HAP-1 (cell line): Measurements from ENCODE around the gene TCERG1L.

Source experiments
- DNase-seq, 2 experiments: peaks; one replicate each; pipeline ENCODE4 v3.0.0-alpha.2; 2016 to 2020; ENCODE audit warnings: low spot score in 2 of 2
- H3K27me3 ChIP-seq: fragments of 250-450 bp; sonication (Bioruptor Pico); 2 replicates; pipeline ENCODE4 v1.5.1; 2020; ENCODE audit warnings: low read depth, mild to moderate bottlenecking, moderate library complexity
- H3K36me3 ChIP-seq: fragments of 250-450 bp; sonication (Bioruptor Pico); replicated peaks from 2 replicates; pipeline ENCODE4 v1.5.1; 2020; ENCODE audit warnings: mild to moderate bottlenecking
- H3K4me1 ChIP-seq: fragments of 250-450 bp; sonication (Bioruptor Pico); 2 replicates; pipeline ENCODE4 v1.5.1; 2020; ENCODE audit warnings: mild to moderate bottlenecking
- H3K4me3 ChIP-seq: fragments of 250-450 bp; sonication (Bioruptor Pico); 2 replicates; pipeline ENCODE4 v1.5.1; 2020; ENCODE audit warnings: mild to moderate bottlenecking, moderate library complexity
- H3K9me3 ChIP-seq: fragments of 250-450 bp; sonication (Bioruptor Pico); 2 replicates; pipeline ENCODE4 v1.5.1; 2020; ENCODE audit warnings: mild to moderate bottlenecking, moderate library complexity
- in situ Hi-C: fragments of 300-500 bp; cut with MboI; formaldehyde crosslinking; loops from 3 replicates; pipeline ENCODE4 v1.14.3; 2020; ENCODE audit warnings: low sequenced_read_pairs, inconsistent platforms, mixed read lengths

The TCERG1L gene, protein sequence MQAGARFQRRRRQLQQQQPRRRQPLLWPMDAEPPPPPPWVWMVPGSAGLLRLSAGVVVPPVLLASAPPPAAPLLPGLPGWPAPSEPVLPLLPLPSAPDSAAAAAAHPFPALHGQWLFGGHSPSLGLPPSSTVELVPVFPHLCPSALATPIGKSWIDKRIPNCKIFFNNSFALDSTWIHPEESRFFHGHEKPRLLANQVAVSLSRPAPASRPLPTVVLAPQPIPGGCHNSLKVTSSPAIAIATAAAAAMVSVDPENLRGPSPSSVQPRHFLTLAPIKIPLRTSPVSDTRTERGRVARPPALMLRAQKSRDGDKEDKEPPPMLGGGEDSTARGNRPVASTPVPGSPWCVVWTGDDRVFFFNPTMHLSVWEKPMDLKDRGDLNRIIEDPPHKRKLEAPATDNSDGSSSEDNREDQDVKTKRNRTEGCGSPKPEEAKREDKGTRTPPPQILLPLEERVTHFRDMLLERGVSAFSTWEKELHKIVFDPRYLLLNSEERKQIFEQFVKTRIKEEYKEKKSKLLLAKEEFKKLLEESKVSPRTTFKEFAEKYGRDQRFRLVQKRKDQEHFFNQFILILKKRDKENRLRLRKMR

DNA sequence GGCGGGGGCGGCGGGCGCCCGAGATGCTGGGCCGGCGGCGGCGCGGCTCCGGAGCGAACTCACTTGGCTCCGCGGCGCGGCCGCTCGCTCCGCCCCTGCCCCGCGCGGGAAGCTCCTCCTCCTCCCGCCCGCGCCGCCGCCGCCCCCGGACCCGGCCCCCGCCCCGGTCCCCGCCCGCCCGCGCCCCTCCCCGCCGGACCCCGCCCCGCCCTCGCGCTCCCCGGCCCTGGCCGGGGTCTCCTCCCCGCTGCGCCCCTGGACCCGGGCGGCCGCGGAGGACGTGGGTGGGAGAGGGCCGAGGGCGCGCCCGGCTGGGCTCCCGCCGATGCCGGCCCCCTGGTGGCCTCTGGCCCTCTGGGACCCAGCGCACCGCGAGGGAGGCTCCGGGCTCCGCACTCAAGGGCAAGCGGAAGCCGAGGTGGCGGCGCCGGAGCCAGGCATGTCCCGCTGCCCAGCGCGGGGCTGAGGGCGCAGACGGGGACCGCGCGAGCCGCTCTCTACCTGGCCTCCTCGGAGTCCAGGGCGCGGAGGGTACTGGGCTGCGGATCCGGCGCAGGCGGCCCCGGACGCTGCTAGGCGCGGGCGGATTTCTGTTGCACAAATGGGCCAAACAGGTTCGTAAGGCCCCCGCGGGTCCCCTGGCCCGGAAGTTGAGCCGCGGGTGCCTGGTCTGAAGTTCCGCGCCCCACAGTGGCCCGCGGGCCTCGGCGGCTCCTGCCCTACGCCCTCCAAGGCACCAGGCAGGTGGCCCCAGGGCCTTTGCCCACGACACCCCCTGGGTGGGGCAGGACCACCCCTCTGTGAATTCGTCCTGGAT is at the start of gene TCERG1L:
TCERG1L (minus strand) TSS at position 61 of the 817 bp plus-strand sequence. CDS start 86 bp downstream, outside the sequence.
- Histone ChIP-seq H3K4me3 (no peak within 1 kb of the TSS), H3K4me1 (no peaks in the 10 kb centered on the region), H3K36me3 (no peaks in the 10 kb centered on the region), H3K9me3 (no peaks in the 10 kb centered on the region), H3K27me3 (no peaks in the 10 kb centered on the region)
- in situ Hi-C loops: no loop called here
- DNase-seq: no peak

DNA sequence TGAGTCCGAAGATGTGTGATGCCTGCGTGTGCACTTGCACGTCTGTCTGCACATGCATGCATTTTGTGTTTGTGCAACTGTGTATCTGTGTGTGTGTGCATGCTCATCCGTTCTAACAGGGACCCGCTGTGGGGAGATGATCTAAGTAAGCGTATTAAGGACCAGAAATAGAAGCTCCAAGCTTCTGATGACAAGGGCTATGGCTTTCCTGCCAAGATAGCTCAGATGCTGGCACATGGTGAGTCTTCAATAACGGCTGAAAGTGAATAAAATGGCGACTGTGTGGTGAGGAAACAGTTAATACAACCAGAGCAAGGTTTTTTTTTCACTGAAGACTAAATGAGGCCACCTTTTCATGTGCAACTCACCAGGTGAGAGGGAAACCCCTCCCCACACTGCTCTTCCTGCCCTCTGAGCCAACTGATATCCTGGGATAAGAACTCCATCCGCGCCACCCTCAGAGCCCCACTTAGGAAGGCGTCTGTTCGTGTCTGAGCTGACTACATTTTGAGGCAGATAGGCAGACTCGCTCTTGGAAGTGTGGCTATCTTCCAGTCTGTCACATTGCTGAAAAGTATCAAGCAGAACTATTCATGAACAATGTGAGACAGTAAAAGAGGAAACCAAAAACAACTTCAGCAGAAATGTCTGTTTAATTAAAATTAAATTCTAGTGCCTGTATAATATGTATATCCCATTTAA is 47.4 kb upstream of the TCERG1L start:
- Histone ChIP-seq H3K4me3 (no peak overlapping the region), H3K9me3 (no peaks in the 10 kb centered on the region), H3K27me3 (no peaks in the 10 kb centered on the region), H3K36me3 (no peaks in the 10 kb centered on the region), H3K4me1 (no peaks in the 10 kb centered on the region)
- DNase-seq: no peak
- in situ Hi-C loops: no loop called here

DNA sequence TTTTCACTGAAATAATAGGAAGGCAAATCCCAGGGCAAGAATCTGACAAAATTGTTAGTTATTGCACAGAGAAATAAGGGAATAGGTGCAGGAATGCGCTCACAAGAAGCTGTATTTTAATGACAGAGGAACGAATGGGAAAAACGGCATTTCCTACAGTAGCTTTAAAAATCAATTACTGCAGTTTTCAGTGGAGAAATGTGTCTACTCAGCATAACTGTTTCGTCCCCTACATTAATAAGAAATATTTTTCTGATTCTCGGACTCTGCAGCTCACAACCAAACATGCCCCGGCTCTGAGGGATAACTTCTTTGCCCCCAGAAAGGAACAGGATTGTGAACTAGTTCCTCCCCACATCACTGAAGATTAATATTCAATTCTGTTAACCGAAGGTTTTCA is 44.9 kb upstream of the TCERG1L start:
- Histone ChIP-seq H3K4me3 (no peak overlapping the region), H3K36me3 (no peaks in the 10 kb centered on the region), H3K27me3 (no peaks in the 10 kb centered on the region), H3K4me1 (no peaks in the 10 kb centered on the region), H3K9me3 (no peaks in the 10 kb centered on the region)
- in situ Hi-C loops: no loop called here
- no peak for DNase-seq

DNA sequence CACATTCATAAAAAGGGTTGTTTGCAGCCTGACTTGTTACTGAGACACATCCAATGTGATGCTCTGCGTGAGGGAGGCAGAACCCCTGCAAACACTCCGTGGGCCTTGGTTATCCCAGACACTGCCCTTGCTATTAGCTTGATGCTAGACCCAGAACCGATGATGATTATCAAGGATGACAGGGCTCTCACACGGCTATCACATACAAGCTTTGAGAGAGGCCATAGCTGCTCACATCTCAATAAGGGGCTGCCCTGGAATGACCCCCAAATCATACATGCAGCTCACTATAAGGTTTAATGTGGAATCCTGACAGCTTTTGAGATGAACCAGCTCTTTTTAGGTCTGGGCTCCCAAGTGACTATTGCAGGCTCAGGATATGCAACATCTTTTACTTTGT is 44.4 kb upstream of the TCERG1L start:
- Histone ChIP-seq H3K36me3 (no peaks in the 10 kb centered on the region), H3K4me3 (no peak overlapping the region), H3K9me3 (no peaks in the 10 kb centered on the region), H3K27me3 (no peaks in the 10 kb centered on the region), H3K4me1 (no peaks in the 10 kb centered on the region)
- DNase-seq: no peak
- in situ Hi-C loops: no loop called here

DNA sequence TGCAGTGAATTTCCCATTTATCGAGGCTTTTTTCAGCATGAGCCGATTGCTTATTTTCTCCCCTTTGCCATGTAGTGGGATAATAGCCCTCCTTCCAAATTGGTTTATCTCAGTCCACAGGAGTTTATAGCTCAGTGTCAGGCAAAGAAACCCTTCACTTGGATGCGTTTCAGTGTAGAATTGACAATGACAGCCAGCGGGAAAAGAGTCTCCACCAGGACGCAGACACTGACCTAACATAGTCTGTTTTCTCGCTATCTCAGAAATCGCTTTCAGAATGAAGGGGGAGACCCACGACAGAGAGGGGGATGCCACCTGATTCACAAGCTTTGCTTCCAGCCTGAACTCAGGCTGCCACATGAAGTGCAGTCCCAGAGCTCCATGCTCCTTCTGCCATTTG is 43.5 kb upstream of the TCERG1L start:
- no peak overlapping the region for H3K4me3 ChIP-seq
- DNase-seq: no peak
- H3K9me3 ChIP-seq: no peaks in the 10 kb centered on the region
- H3K4me1 ChIP-seq: no peaks in the 10 kb centered on the region
- in situ Hi-C loops: no loop called here
- no peaks in the 10 kb centered on the region for H3K36me3 ChIP-seq
- H3K27me3 ChIP-seq: no peaks in the 10 kb centered on the region

DNA sequence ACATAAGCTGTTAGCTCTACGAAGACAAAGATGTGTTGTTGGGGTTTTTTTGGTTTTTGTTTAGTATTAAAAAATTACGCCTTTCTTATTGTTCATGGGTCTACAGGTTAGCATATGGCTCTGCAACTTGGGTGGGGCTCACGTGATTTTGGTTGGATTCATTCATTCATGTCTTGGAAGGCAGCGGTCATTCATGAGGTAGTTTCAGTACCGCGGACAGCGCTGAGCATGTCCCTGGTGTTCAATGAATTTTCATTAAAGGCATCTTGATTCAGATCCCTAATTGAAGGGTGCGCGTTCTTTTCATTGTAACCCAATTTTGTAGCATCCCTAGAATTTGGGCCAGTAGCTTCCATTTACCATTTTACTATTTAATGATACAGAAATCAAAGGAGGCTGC is 42.9 kb upstream of the TCERG1L start:
- Histone ChIP-seq H3K4me1 (no peaks in the 10 kb centered on the region), H3K27me3 (no peaks in the 10 kb centered on the region), H3K36me3 (no peaks in the 10 kb centered on the region), H3K4me3 (no peak overlapping the region), H3K9me3 (no peaks in the 10 kb centered on the region)
- in situ Hi-C loops: no loop called here
- DNase-seq: no peak

DNA sequence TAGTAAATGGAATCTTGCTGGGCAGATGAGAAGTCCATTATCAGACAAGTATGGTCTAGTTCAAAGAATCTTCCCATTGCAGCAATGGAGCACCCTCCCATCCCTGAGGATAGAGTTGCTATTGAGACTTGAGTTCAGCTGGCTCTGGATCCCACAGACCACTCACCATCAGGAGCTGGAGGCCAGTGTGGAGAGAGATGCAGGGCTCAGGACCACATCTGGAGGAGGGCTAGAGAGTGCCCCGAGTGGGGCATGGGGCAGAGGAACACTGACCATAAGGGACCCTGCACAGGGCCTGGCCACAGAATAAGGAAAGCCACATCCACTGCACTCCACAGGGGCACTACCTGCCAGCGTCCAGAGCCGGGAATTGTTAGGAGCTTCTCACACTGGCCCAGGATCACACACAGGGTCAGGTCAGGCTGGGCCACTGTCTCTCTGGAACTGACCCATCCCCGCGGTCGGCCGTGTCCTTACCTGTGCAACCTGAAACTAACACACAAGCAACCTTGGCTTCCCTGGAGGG is 41.3 kb upstream of the TCERG1L start:
- Histone ChIP-seq H3K4me1 (no peaks in the 10 kb centered on the region), H3K36me3 (no peaks in the 10 kb centered on the region), H3K9me3 (no peaks in the 10 kb centered on the region), H3K27me3 (no peaks in the 10 kb centered on the region), H3K4me3 (no peak overlapping the region)
- no peak for DNase-seq
- in situ Hi-C loops: no loop called here

DNA sequence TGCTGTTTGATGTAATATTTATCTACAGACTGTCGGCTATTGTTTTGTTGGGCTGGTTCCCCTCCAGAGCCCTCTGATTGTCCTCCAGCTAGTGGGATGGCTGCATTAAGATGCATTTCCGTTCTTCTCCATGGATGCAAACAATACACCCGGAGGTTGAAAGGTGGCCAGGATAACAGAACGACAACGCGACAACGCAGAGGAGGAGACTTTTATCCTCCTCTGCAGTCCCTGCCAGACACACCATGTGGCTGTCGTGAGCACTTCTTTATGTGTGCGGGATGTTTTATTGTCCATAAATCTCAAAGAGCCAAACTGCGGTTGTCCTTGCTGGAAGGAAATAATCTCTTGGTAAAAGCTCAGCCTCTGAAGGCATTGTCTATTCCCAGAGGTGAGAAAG is 39.1 kb upstream of the TCERG1L start:
- in situ Hi-C loops: no loop called here
- no peak for DNase-seq
- no peaks in the 10 kb centered on the region for H3K36me3 ChIP-seq
- no peaks in the 10 kb centered on the region for H3K27me3 ChIP-seq
- H3K4me1 ChIP-seq: no peaks in the 10 kb centered on the region
- no peak overlapping the region for H3K4me3 ChIP-seq
- H3K9me3 ChIP-seq: no peaks in the 10 kb centered on the region

DNA sequence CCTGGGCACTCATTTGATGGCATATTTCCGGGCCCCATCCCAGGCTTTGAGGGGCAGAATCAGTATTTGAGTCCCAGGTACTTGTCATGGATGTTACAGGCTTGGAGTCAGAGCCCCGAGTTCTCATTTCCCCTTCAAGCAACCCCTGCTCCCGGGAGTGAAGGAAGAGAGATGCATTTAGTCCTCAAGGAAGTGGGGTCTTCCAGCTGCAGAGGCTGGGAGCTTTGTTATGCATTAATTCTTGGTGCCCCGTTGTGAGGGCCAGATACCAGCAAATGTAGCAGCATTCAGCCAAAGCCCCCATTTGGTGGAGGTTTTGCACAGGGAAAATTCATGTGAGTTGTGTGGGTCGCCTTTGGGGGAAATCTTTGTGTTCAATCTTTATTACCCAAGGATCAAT is 38.7 kb upstream of the TCERG1L start:
- Histone ChIP-seq H3K27me3 (no peaks in the 10 kb centered on the region), H3K36me3 (no peaks in the 10 kb centered on the region), H3K9me3 (no peaks in the 10 kb centered on the region), H3K4me3 (no peak overlapping the region), H3K4me1 (no peaks in the 10 kb centered on the region)
- DNase-seq: no peak
- in situ Hi-C loops: no loop called here

DNA sequence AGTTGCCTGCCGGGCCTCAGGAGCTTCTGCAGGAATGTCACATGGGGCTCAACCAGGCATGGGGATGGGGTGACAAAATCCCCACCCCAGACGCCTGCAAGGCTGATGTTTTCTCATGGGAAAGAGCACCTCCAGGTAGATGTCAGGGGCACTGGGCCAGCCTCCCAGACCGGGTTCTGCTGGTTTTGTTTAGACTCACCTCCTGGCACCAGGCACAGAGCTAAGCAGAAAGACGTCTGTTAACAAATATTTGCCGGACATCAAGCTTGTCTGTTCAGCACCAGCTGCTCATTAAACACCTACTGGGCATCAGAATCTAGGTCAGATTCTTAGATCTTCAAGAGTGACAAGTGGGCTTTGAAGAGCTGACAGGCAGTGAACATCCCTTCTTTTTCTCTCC is 34.9 kb upstream of the TCERG1L start:
- no peaks in the 10 kb centered on the region for H3K4me1 ChIP-seq
- H3K9me3 ChIP-seq: no peaks in the 10 kb centered on the region
- H3K36me3 ChIP-seq: no peaks in the 10 kb centered on the region
- H3K4me3 ChIP-seq: no peak overlapping the region
- DNase-seq: no peak
- in situ Hi-C loops: no loop called here
- H3K27me3 ChIP-seq: no peaks in the 10 kb centered on the region

DNA sequence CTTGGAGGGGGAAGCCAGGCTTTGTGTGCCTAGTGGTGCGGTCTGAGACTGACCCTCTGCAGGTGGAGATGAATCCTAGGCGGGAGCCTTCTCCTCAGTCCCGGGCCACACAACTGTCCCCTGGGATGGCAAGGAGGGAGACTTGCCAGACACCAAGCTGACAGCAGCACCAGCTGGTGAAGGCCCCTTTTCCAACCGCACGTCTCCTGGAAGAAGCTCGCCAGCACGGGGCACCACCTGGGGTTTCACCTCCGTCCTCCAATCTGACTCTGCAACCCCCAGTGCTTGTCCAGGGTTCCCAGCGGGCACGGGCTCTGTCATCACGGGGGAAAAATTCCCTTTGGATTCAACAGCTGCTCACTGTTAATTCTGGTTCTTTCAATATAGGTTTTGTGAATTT is 34.2 kb upstream of the TCERG1L start:
- in situ Hi-C loops: no loop called here
- H3K9me3 ChIP-seq: no peaks in the 10 kb centered on the region
- H3K4me3 ChIP-seq: no peak overlapping the region
- no peaks in the 10 kb centered on the region for H3K36me3 ChIP-seq
- DNase-seq: no peak
- no peaks in the 10 kb centered on the region for H3K4me1 ChIP-seq
- H3K27me3 ChIP-seq: no peaks in the 10 kb centered on the region

DNA sequence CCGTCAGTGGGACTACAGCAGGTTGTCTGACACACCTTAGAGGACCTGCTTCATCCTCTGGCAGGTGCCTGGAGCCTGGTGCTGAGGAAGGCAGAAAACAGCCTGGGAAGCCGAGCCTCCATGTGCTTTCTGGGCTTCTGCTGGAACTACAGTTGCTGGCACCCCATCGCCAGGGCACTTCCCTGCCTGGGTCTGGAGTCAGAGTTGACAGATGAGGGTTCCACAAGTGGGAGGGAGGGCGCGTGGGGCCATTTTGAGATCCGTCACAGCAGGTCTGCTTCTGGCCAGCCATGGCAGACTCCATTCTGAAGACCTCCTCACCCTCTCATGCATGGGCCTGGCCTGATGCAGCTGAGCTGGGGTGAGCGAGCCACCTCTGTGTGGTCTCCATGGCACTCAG is 33.2 kb upstream of the TCERG1L start:
- H3K4me3 ChIP-seq: no peak overlapping the region
- H3K4me1 ChIP-seq: no peaks in the 10 kb centered on the region
- in situ Hi-C loops: no loop called here
- DNase-seq: no peak
- H3K9me3 ChIP-seq: no peaks in the 10 kb centered on the region
- no peaks in the 10 kb centered on the region for H3K27me3 ChIP-seq
- H3K36me3 ChIP-seq: no peaks in the 10 kb centered on the region

DNA sequence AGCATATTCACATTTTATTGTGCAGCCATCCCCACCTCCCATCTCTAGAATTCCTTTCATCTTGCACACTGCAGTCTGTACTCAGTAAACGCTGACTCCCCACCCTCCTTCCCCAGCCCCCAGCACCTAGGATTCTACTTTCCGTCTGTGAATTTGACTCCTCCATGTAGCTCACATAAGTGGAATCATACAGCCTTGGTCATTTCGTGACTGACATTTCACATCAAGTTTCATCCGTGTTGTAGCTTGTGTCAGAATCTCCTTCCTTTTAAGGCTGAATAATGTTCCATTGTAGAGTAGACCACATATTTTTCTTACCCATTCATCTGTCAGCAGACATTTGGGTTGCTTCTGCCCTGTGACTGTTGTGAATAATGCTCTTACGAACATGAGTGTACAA is 26.2 kb upstream of the TCERG1L start:
- Histone ChIP-seq H3K4me3 (no peak overlapping the region), H3K4me1 (no peaks in the 10 kb centered on the region), H3K9me3 (no peaks in the 10 kb centered on the region), H3K27me3 (no peaks in the 10 kb centered on the region), H3K36me3 (no peaks in the 10 kb centered on the region)
- DNase-seq: no peak
- in situ Hi-C loops: no loop called here
